PC-3 (cell line): ENCODE measurements around the gene CXCL5. TPM values are rescaled to one million over a fixed set of nuclear protein-coding genes. Genes with fewer than 3 reads are reported as not detected.
A peak's percentile ranks its signal among the peaks of the same experiment; 100 is the strongest.

Experiments used
- ATAC-seq: fragments of 200-7000 bp; cut with Tn5 transposase; 2 replicates; pipeline ENCODE4 v1.9.1; 2020; ENCODE audit warnings: mild to moderate bottlenecking, moderate library complexity
- BruUV-seq: library from RNA; stranded (reverse); fragments of 400-500 nt; replicated peaks from 2 replicates; lab custom pipeline; 2021; lab: Mats Ljungman, UMichigan
- CTCF ChIA-PET: fragments of 300-600 bp; sonication (Branson Sonifier 250); formaldehyde crosslinking; loops from one replicate; lab custom pipeline; 2022; ENCODE audit warnings: antibody characterized with exemption; lab: Charles Lee
- POLR2A ChIA-PET: fragments of 300-600 bp; sonication (Branson Sonifier 250); formaldehyde crosslinking; loops from one replicate; lab custom pipeline; 2022; ENCODE audit warnings: antibody characterized with exemption; ENCODE audit not compliant: unreplicated experiment; lab: Charles Lee
- DNase-seq: peaks from one replicate; pipeline ENCODE4 v3.0.0-alpha.2; 2015
- H2AFZ ChIP-seq: fragments of 300-600 bp; sonication (generic); 2 replicates; pipeline ENCODE4 v1.6.0; 2016; ENCODE audit warnings: antibody characterized with exemption, low read length
- H3F3A ChIP-seq: fragments of 300-600 bp; sonication (generic); one replicate; pipeline ENCODE4 v1.6.0; 2017; ENCODE audit warnings: antibody characterized with exemption, low read length, control low read depth, mild to moderate bottlenecking; ENCODE audit not compliant: unreplicated experiment
- H3K27ac ChIP-seq: fragments of 300-600 bp; sonication (generic); 2 replicates; pipeline ENCODE4 v1.5.1; 2016; ENCODE audit warnings: mild to moderate bottlenecking, low read length
- H3K27me3 ChIP-seq: fragments of 300-600 bp; sonication (generic); 2 replicates; pipeline ENCODE4 v1.6.1; 2016; ENCODE audit warnings: low read length, mixed read lengths
- H3K36me3 ChIP-seq: fragments of 300-600 bp; sonication (generic); 2 replicates; pipeline ENCODE4 v1.6.1; 2016; ENCODE audit warnings: low read depth, mixed run types, low read length, mixed read lengths
- H3K4me1 ChIP-seq: fragments of 300-600 bp; sonication (generic); 2 replicates; pipeline ENCODE4 v1.5.1; 2016; ENCODE audit warnings: low read length; ENCODE audit not compliant: insufficient read depth
- H3K4me2 ChIP-seq: fragments of 300-600 bp; sonication (generic); 2 replicates; pipeline ENCODE4 v1.6.0; 2016; ENCODE audit warnings: low read length
- H3K4me3 ChIP-seq: fragments of 300-600 bp; sonication (generic); 2 replicates; pipeline ENCODE4 v1.5.1; 2016; ENCODE audit warnings: mild to moderate bottlenecking, low read length, mixed read lengths
- H3K79me2 ChIP-seq: fragments of 300-600 bp; sonication (generic); 2 replicates; pipeline ENCODE4 v1.6.1; 2017; ENCODE audit warnings: low read length, mixed read lengths
- H3K9ac ChIP-seq: fragments of 300-600 bp; sonication (generic); 2 replicates; pipeline ENCODE4 v1.6.0; 2016; ENCODE audit warnings: mild to moderate bottlenecking, low read length
- H3K9me2 ChIP-seq: fragments of 300-600 bp; sonication (generic); replicated peaks from 2 replicates; pipeline ENCODE4 v1.6.1; 2016; ENCODE audit warnings: mixed run types, low read length, mixed read lengths
- H3K9me3 ChIP-seq: fragments of 300-600 bp; sonication (generic); 2 replicates; pipeline ENCODE4 v1.6.1; 2016; ENCODE audit warnings: low read length, mixed read lengths
- H4K20me1 ChIP-seq: fragments of 300-600 bp; sonication (generic); 2 replicates; pipeline ENCODE4 v1.6.1; 2016; ENCODE audit warnings: low read length, mixed read lengths
- EZH2 ChIP-seq: fragments of 300-600 bp; sonication (generic); IDR thresholded peaks from one replicate; pipeline ENCODE4 v1.6.1; 2017; ENCODE audit warnings: antibody characterized with exemption, mild to moderate bottlenecking, low read length; ENCODE audit not compliant: unreplicated experiment
- EZH2phosphoT487 ChIP-seq: fragments of 300-600 bp; sonication (generic); IDR thresholded peaks from 2 replicates; pipeline ENCODE4 v1.6.1; 2018; ENCODE audit warnings: mild to moderate bottlenecking, antibody characterized with exemption, low read length, borderline replicate concordance
- intact Hi-C: fragments of 100-400 bp; cut with micrococcal nuclease; formaldehyde crosslinking; loops from 2 replicates; pipeline ENCODE4 v1.9.0; 2023
- total RNA-seq: library from RNA; depleted of rRNA; stranded (reverse); fragments of >200 nt; gene quantifications from 2 replicates; pipeline ENCODE4 v1.2.3, GENCODE V29; 2014
- TF ChIP-seq, protein P1 (sequence below): fragments of 300-600 bp; sonication (generic); conservative IDR thresholded peaks from 2 replicates; pipeline ENCODE4 v1.5.1; 2017; ENCODE audit warnings: antibody characterized with exemption, low read depth, mild to moderate bottlenecking, low read length

CXCL5 gene
- total RNA-seq, 1 experiment from 2014 or later, result 0.55 TPM

GRCh38 chr4:74033739-74034138 is 35.3 kb upstream of the CXCL5 start:
- no peaks in the 10 kb centered on the region for H3K9me3 ChIP-seq
- H2AFZ ChIP-seq, result no peak overlapping the region
- intact Hi-C loops, result no loop called here
- DNase-seq (peak; percentile 86), ATAC-seq (peak; percentile 29)
- no peaks in the 10 kb centered on the region for H3K27me3 ChIP-seq
- H3F3A ChIP-seq, result peaks cover 7% of the 10 kb centered on the region
- peak overlapping the region; percentile 87 for H3K27ac ChIP-seq
- ChIA-PET CTCF (no interaction called here), POLR2A (interaction anchor here (0.6 to 0.9 kb wide), 2 partner anchors 50 to 65 kb away, joined by 3 read pairs; partner anchors contain the start of gene CXCL2)
- no peaks in the 10 kb centered on the region for H3K9me2 ChIP-seq
- peak overlapping the region; percentile 28 for H3K4me2 ChIP-seq
- no peak overlapping the region for H3K4me3 ChIP-seq
- BruUV-seq, result no TSS peak
- H3K4me1 ChIP-seq, result peaks cover 71% of the 10 kb centered on the region
- H3K36me3 ChIP-seq, result no peaks in the 10 kb centered on the region
- peak overlapping the region; percentile 50 for H3K9ac ChIP-seq
- no peak for TF ChIP-seq EZH2phosphoT487
- TF ChIP-seq EZH2, result no peak
- TF ChIP-seq, protein P1, sequence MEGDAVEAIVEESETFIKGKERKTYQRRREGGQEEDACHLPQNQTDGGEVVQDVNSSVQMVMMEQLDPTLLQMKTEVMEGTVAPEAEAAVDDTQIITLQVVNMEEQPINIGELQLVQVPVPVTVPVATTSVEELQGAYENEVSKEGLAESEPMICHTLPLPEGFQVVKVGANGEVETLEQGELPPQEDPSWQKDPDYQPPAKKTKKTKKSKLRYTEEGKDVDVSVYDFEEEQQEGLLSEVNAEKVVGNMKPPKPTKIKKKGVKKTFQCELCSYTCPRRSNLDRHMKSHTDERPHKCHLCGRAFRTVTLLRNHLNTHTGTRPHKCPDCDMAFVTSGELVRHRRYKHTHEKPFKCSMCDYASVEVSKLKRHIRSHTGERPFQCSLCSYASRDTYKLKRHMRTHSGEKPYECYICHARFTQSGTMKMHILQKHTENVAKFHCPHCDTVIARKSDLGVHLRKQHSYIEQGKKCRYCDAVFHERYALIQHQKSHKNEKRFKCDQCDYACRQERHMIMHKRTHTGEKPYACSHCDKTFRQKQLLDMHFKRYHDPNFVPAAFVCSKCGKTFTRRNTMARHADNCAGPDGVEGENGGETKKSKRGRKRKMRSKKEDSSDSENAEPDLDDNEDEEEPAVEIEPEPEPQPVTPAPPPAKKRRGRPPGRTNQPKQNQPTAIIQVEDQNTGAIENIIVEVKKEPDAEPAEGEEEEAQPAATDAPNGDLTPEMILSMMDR, result no peak
- peaks cover 21% of the 10 kb centered on the region for H3K79me2 ChIP-seq
- no peaks in the 10 kb centered on the region for H4K20me1 ChIP-seq

GRCh38 chr4:74032064-74032463 is 33.6 kb upstream of the CXCL5 start:
- H3K27ac ChIP-seq, result peak overlapping the region; percentile 81
- H3K4me3 ChIP-seq, result no peak overlapping the region
- CTCF ChIA-PET, result no interaction called here
- no peaks in the 10 kb centered on the region for H3K9me3 ChIP-seq
- BruUV-seq, result no TSS peak
- H2AFZ ChIP-seq, result no peak overlapping the region
- peaks cover 63% of the 10 kb centered on the region for H3K4me1 ChIP-seq
- H3F3A ChIP-seq, result peaks cover 7% of the 10 kb centered on the region
- ATAC-seq (peak; percentile 23; the same call in 1 of the 2 replicates), DNase-seq (peak; percentile 63)
- no peak overlapping the region for H3K9ac ChIP-seq
- TF ChIP-seq, protein P1, result no peak
- no peak for TF ChIP-seq EZH2phosphoT487
- TF ChIP-seq EZH2, result no peak
- H4K20me1 ChIP-seq, result no peaks in the 10 kb centered on the region
- H3K27me3 ChIP-seq, result no peaks in the 10 kb centered on the region
- H3K9me2 ChIP-seq, result no peaks in the 10 kb centered on the region
- H3K4me2 ChIP-seq, result no peak overlapping the region
- intact Hi-C loops, result no loop called here
- POLR2A ChIA-PET, result no interaction called here
- H3K36me3 ChIP-seq, result no peaks in the 10 kb centered on the region
- H3K79me2 ChIP-seq, result peaks cover 9% of the 10 kb centered on the region

DNA sequence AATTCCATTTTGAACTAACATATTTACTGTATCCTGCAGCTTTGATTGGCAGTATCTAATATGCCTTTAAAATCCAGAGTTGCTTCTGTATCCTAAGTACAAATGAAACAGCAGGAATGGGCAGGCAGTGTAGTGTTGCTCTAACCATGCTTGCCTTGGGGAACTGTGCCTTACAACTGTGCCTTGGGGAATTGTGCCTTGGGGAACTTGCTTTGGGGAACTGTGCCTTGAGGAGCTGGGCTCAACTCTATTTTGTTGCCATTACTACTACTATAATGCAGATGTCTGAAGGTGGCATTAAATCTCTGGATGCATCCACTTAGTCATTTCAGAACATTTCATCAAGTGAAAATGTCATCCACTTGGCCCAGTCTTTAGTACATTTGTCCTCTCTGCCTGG is 33.1 kb upstream of the CXCL5 start:
- ATAC-seq (no peak), DNase-seq (no peak)
- Histone ChIP-seq H3K9me2 (no peaks in the 10 kb centered on the region), H3K9me3 (no peaks in the 10 kb centered on the region), H3K27me3 (no peaks in the 10 kb centered on the region), H3K79me2 (0 out of 2 replicates have a peak, but pooled peaks cover 5% of the 10 kb centered on the region), H3F3A (peaks cover 7% of the 10 kb centered on the region), H4K20me1 (no peaks in the 10 kb centered on the region), H3K4me3 (no peak overlapping the region), H3K36me3 (no peaks in the 10 kb centered on the region), H3K4me1 (peaks cover 59% of the 10 kb centered on the region), H3K9ac (no peak overlapping the region), H2AFZ (no peak overlapping the region), H3K4me2 (no peak overlapping the region), H3K27ac (peak overlapping the region; percentile 81)
- ChIA-PET CTCF (no interaction called here), POLR2A (no interaction called here)
- TF ChIP-seq EZH2phosphoT487, result no peak
- no peak for TF ChIP-seq EZH2
- TF ChIP-seq, protein P1, result no peak
- BruUV-seq, result no TSS peak
- intact Hi-C loops, result no loop called here
